Stomach (tissue), 9 donors: ENCODE results near the gene LMBR1L. TPM values are rescaled to one million over a fixed set of nuclear protein-coding genes. Genes with fewer than 3 reads are reported as not detected.
A peak's percentile ranks its signal among the peaks of the same experiment; 100 is the strongest.
"Not testable (repeated sequence)": the region's sequence is repeated elsewhere in the genome, so short reads cannot be mapped to it uniquely, and the experiment has no call there.

Experiments used
- DNase-seq, 2 donors: peaks; one replicate each; pipeline versions ENCODE4 v3.0.0 to v3.0.0-alpha.2; 2013 to 2019
- H3K27ac ChIP-seq, 5 donors: fragments of 200-600 bp in 4 of 5; sonication (generic) in 4 of 5; one replicate each; pipeline ENCODE4 v1.5.1; 2013 to 2019; ENCODE audit warnings: mild to moderate bottlenecking in 1 of 5, moderate library complexity in 1 of 5
- H3K27me3 ChIP-seq, 3 donors: fragments of 200-600 bp; sonication (generic); one replicate each; pipeline ENCODE4 v1.5.1; 2017 to 2019; ENCODE audit warnings: mixed run types in 1 of 3
- H3K36me3 ChIP-seq, 4 donors: fragments of 200-600 bp; sonication (generic); 1 replicate in 3 of 4; 2 replicates in 1 of 4; pipeline ENCODE4 v1.5.1; 2016 to 2019
- H3K4me1 ChIP-seq, 4 donors: fragments of 200-600 bp; sonication (generic); one replicate each; pipeline ENCODE4 v1.5.1; 2016 to 2019
- H3K4me3 ChIP-seq, 4 donors: fragments of 200-600 bp; sonication (generic) in 3 of 4; one replicate each; pipeline ENCODE4 v1.5.1; 2016 to 2019; ENCODE audit warnings: mild to moderate bottlenecking in 1 of 4
- H3K9me3 ChIP-seq, 4 donors: fragments of 200-600 bp; sonication (generic); one replicate each; pipeline ENCODE4 v1.5.1; 2016 to 2019
- CTCF ChIP-seq, 7 experiments: fragments of 450-650 bp in 4 of 7; fragments of 200-600 bp in 3 of 7; sonication (generic) in 3 of 7; IDR thresholded peaks; one replicate each; pipeline ENCODE4 v1.5.1; 2016 to 2019; ENCODE audit warnings: antibody characterized with exemption in 7 of 7, control low read depth in 2 of 7, mild to moderate bottlenecking in 1 of 7
- EP300 ChIP-seq: sonication (generic); formaldehyde crosslinking; IDR thresholded peaks from one replicate; pipeline ENCODE4 v1.6.1; 2017; ENCODE audit warnings: antibody characterized with exemption
- POLR2A ChIP-seq, 4 donors: fragments of 450-650 bp; IDR thresholded peaks; one replicate each; pipeline ENCODE4 v1.6.1; 2016; ENCODE audit warnings: antibody characterized with exemption in 4 of 4, control low read depth in 2 of 4, mild to moderate bottlenecking in 1 of 4, moderate library complexity in 1 of 4
- POLR2AphosphoS5 ChIP-seq, 3 donors: sonication (generic); formaldehyde crosslinking; IDR thresholded peaks; one replicate each; pipeline ENCODE4 v1.6.1; 2016; ENCODE audit warnings: antibody characterized with exemption in 3 of 3
- WGBS, 5 donors: extraction: QIAGEN DNeasy Blood & Tissue Kit in 3 of 5; methylation state at CpG; one replicate each; pipeline versions ENCODE4 v1.1.5 to v1.1.7; 2013 to 2018; 5-methylcytosine and 5-hydroxymethylcytosine counted together
- intact Hi-C: fragments of 100-400 bp; cut with DNase I; formaldehyde crosslinking; loops from one replicate; pipeline ENCODE4 v1.15.1; 2023; ENCODE audit warnings: low total_unique reads
- polyA plus RNA-seq, 3 donors: library from polyadenylated mRNA; stranded (reverse); fragments of 200-250 nt; gene quantifications; one replicate each; pipeline ENCODE4 v1.2.3, GENCODE V29; 2013
- total RNA-seq, 5 donors: library from RNA; depleted of rRNA; stranded (reverse); fragments of >200 nt; gene quantifications; one replicate each; pipeline versions ENCODE4 v1.1.0 to v1.2.3, GENCODE V29; 2014 to 2016
- donor health status: healthy with polysubstance abuse.
- donor health status: Bipolar disorder and iron deficiency.
- donor health status: healthy.

LMBR1L gene
- total and polyA plus RNA-seq, 8 donors, result 6.8 to 61.4 (median 30.1) TPM

GRCh38 chr12:49064767-49065152 is 45.9 kb downstream of the LMBR1L start:
- Histone ChIP-seq H3K27ac (no peak overlapping the region), H3K36me3 (no peaks in the 10 kb centered on the region), H3K27me3 (no peaks in the 10 kb centered on the region), H3K4me3 (no peak overlapping the region), H3K4me1 (peaks cover 11 to 28% (median 19%) of the 10 kb centered on the region in 4 donors), H3K9me3 (no peaks in the 10 kb centered on the region)
- TF ChIP-seq EP300, result no peak
- no peak for TF ChIP-seq CTCF (IDR thresholded peaks at IDR 0.05)
- no peak for DNase-seq
- 92 to 100% (median 94%) methylated on average over 3 to 5 of the region's 5 CpGs for whole genome bisulfite sequencing, 5 donors
- intact Hi-C loops, result loop anchor here (10.0 kb wide), 1 partner anchor 60 kb away; no protein-coding TSS in a partner anchor

- not testable (repeated sequence) for H3K27me3 ChIP-seq, H3K4me3 ChIP-seq, DNase-seq, H3K9me3 ChIP-seq, H3K27ac ChIP-seq, H3K36me3 ChIP-seq
- peaks cover 27 to 43% (median 34%) of the 10 kb centered on the region in 4 donors for H3K4me1 ChIP-seq
- intact Hi-C loops, result loop anchor here (10.0 kb wide), 1 partner anchor 63 kb away; no protein-coding TSS in a partner anchor
- WGBS, 5 donors, result 90 to 94% (median 92%) methylated on average over 17 of the region's 17 CpGs
Observed at GRCh38 chr12:49061916-49062315, 48.7 kb downstream of the LMBR1L start.

GRCh38 chr12:49061157-49061650 is 49.4 kb downstream of the LMBR1L start:
- peaks cover 35 to 50% (median 41%) of the 10 kb centered on the region in 4 donors for H3K4me1 ChIP-seq
- peak overlapping the region; percentile 91 to 98 (median 95) for H3K27ac ChIP-seq
- H3K36me3 ChIP-seq, result no peaks in the 10 kb centered on the region
- intact Hi-C loops, result loop anchor here (10.0 kb wide), 1 partner anchor 64 kb away; no protein-coding TSS in a partner anchor
- WGBS, 5 donors, result 5 to 6% (median 5%) methylated on average over 15 to 16 of the region's 16 CpGs
- H3K9me3 ChIP-seq, result no peaks in the 10 kb centered on the region
- H3K4me3 ChIP-seq, result peak overlapping the region; percentile 80 to 99 (median 97)
- H3K27me3 ChIP-seq, result no peaks in the 10 kb centered on the region
- no peak for TF ChIP-seq POLR2AphosphoS5 (IDR thresholded peaks at IDR 0.05)
- no peak for TF ChIP-seq EP300
- no peak for DNase-seq

- Histone ChIP-seq H3K27me3 (no peaks in the 10 kb centered on the region), H3K9me3 (no peaks in the 10 kb centered on the region), H3K27ac (peak within 1 kb of the TSS; percentile 91 to 98 (median 95)), H3K36me3 (no peaks in the 10 kb centered on the region), H3K4me1 (peaks cover 42 to 57% (median 48%) of the 10 kb centered on the region in 4 donors), H3K4me3 (peak within 1 kb of the TSS; percentile 80 to 99 (median 97))
- TF ChIP-seq POLR2AphosphoS5 (IDR thresholded peaks at IDR 0.05) (peak; percentile 74 to 91 (median 89)), EP300 (peak; percentile 41), CTCF (IDR thresholded peaks at IDR 0.05) (peak in 3 of 7 experiments; percentile 28 to 61 (median 51)), POLR2A (IDR thresholded peaks at IDR 0.05) (peak in 1 of 4 donors; percentile 14)
- DNase-seq, result peak; percentile 91 to 98
- intact Hi-C loops, result loop anchor here (10.0 kb wide), 1 partner anchor 64 kb away; no protein-coding TSS in a partner anchor
- 0 to 1% (median 0%) methylated on average over 43 to 74 of the region's 74 CpGs for WGBS, 5 donors
Observed at GRCh38 chr12:49060237-49061156, 50.1 kb downstream of the LMBR1L start, which contains the start of gene KMT2D. KMT2D (minus strand) TSS chr12:49060794; CDS start chr12:49055324, 5,470 bp downstream.
